GM06990 (cell line): ENCODE data around the gene MRLN.
"Not testable (repeated sequence)": the region's sequence is repeated elsewhere in the genome, so short reads cannot be mapped to it uniquely, and the experiment has no call there.

Source experiments
- DNase-seq: peaks from one replicate; pipeline ENCODE4 v3.0.0-alpha.2; 2011; ENCODE audit not compliant: insufficient read length; ENCODE audit errors: extremely low read depth
- H3K27me3 ChIP-seq: replicated peaks from 2 replicates; pipeline ENCODE4 v1.6.0; 2011; ENCODE audit warnings: low read length; ENCODE audit not compliant: control insufficient read depth, insufficient read depth
- H3K36me3 ChIP-seq: 2 replicates; pipeline ENCODE4 v1.5.1; 2011; ENCODE audit warnings: low read length; ENCODE audit not compliant: control insufficient read depth, insufficient read depth
- H3K4me3 ChIP-seq: replicated peaks from 2 replicates; pipeline ENCODE4 v1.5.1; 2011; ENCODE audit warnings: low read depth, mild to moderate bottlenecking, control low read depth, low read length
- TF ChIP-seq, protein P1 (sequence below): IDR thresholded peaks from 2 replicates; pipeline ENCODE4 v1.5.1; 2011; ENCODE audit warnings: low read length, control low read depth, mild to moderate bottlenecking, inconsistent platforms; ENCODE audit not compliant: insufficient read depth, poor library complexity, severe bottlenecking

Gene MRLN

DNA sequence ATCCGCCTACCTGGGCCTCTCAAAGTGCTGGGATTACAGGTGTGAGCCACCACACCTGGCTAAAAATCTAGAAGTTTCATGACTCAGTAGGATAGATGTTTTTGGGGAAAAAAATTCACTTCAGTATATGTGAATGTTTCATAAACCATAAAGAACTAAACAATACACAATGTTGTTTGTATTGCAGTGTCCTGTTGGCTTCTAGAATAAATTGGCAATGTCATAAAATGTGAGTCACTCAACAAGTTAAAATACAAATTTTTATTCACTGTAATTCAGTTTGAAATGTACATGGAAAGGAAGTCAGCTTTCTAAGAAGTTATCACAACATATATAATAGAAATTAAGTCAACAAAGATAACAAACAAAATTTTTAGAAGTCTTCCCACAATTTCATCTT is 16.5 kb downstream of the MRLN start:
- DNase-seq = no peak
- H3K27me3 ChIP-seq = no peaks in the 10 kb centered on the region
- H3K4me3 ChIP-seq = no peak overlapping the region
- TF ChIP-seq, protein P1, sequence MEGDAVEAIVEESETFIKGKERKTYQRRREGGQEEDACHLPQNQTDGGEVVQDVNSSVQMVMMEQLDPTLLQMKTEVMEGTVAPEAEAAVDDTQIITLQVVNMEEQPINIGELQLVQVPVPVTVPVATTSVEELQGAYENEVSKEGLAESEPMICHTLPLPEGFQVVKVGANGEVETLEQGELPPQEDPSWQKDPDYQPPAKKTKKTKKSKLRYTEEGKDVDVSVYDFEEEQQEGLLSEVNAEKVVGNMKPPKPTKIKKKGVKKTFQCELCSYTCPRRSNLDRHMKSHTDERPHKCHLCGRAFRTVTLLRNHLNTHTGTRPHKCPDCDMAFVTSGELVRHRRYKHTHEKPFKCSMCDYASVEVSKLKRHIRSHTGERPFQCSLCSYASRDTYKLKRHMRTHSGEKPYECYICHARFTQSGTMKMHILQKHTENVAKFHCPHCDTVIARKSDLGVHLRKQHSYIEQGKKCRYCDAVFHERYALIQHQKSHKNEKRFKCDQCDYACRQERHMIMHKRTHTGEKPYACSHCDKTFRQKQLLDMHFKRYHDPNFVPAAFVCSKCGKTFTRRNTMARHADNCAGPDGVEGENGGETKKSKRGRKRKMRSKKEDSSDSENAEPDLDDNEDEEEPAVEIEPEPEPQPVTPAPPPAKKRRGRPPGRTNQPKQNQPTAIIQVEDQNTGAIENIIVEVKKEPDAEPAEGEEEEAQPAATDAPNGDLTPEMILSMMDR = no peak
- H3K36me3 ChIP-seq = no peaks in the 10 kb centered on the region

- no peak overlapping the region for H3K4me3 ChIP-seq
- no peak for DNase-seq
- no peaks in the 10 kb centered on the region for H3K27me3 ChIP-seq
- TF ChIP-seq, protein P1 = no peak
- no peaks in the 10 kb centered on the region for H3K36me3 ChIP-seq
Measured at GRCh38 chr10:59735296-59735695, 18.0 kb downstream of the MRLN start.

DNA sequence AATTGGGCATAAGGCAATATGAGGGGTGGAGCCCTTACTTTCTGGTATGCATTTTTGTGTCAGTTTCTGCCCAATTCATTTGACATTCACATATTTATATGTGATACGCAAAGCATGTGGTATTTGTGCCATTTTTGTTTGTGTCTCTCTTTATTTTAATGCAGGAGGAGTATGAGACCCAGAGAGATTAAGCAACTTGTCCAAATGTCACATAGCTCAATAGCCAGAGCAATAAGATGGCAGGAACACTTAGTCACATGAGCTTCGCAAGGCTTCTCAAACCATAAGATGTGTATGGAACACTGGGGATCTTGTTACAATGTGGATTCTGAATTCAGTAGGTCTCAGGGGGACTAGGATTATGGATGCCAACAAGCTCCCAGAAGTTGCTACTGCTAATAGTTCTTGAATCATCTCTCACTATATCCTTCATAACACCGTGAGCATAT is 19.2 kb downstream of the MRLN start:
- Histone ChIP-seq H3K4me3 (no peak overlapping the region), H3K27me3 (no peaks in the 10 kb centered on the region), H3K36me3 (no peaks in the 10 kb centered on the region)
- no peak for DNase-seq
- TF ChIP-seq, protein P1 = no peak

- not testable (repeated sequence) for H3K27me3 ChIP-seq
Measured at GRCh38 chr10:59733321-59734013, 19.8 kb downstream of the MRLN start.

DNA sequence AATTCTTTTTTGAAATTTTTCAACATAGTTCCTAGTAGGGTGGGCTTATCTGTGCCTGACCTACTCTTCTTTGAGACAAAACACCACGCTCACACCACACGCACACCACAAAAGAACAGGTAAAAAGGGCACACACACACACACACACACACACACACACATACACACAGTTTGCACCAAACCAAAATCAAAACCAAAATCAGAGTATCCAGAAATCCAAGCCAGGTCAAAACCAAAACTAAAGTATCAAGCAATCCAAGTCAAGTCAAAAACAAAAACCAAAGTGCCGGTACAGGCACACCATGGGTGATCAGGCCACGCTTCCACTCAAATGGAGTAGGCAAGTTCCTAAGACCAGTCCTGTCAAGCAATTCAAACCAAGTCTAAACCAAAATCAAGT is 20.4 kb downstream of the MRLN start:
- DNase-seq, H3K27me3 ChIP-seq, H3K36me3 ChIP-seq, H3K4me3 ChIP-seq: not testable (repeated sequence)

More at GRCh38 chr10:59733321-59734013, 19.8 kb downstream of the MRLN start:
- DNase-seq, H3K36me3 ChIP-seq, H3K4me3 ChIP-seq: not testable (repeated sequence)

- DNase-seq, H3K27me3 ChIP-seq, H3K4me3 ChIP-seq, H3K36me3 ChIP-seq: not testable (repeated sequence)
Measured at GRCh38 chr10:59729167-59729566, 24.1 kb downstream of the MRLN start.

DNA sequence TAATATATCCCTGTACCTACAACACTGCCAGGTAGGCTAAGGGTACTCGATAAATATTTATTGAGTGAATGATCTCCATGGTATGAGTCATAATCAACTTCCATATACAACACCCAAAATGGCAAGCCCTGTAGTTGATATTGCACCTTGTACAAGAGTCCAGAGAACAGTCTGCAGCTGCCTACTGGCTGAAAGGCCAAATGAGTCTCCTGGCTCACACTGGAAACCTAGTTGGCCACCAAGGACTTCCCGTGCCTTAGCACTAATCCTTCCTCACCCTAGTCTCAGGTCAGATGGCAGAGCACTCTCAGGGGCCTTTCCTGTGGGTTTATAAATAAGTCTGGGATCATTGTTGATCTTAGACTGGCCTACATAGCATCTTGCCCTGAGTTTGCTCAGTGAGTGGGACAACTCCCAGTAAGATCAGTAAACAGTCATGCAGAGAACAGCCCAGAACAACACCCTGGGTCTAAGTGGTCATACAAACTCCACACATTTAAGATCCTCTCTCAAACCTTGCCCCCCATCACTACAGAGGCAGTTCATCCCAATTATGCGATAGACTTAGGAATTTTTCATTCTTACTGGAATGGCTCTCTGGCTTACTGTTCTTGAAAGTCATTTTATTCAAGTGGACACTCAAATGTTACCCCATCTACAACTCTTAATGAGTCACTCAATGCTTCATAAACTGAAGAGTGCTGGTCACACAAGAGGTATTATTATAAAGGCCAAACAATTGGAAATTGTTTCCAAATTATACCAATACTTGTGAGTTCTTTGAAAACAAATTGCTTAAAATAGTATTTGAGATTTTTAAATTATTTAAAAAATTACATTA is 28.9 kb downstream of the MRLN start:
- TF ChIP-seq, protein P1 = no peak
- no peak for DNase-seq
- H3K27me3 ChIP-seq = no peaks in the 10 kb centered on the region
- H3K4me3 ChIP-seq = no peak overlapping the region
- H3K36me3 ChIP-seq = no peaks in the 10 kb centered on the region
